Measurements from ENCODE around the gene IRS1. TPM values are rescaled to one million over a fixed set of nuclear protein-coding genes. Genes with fewer than 3 reads are reported as not detected.

Gene IRS1
- total RNA-seq (10 to 100 TPM; 18.5 to 29.1 (median 23.7) TPM), polyA plus RNA-seq (1 to 10 TPM; 2.3 to 7.6 (median 6.0) TPM)

DNA sequence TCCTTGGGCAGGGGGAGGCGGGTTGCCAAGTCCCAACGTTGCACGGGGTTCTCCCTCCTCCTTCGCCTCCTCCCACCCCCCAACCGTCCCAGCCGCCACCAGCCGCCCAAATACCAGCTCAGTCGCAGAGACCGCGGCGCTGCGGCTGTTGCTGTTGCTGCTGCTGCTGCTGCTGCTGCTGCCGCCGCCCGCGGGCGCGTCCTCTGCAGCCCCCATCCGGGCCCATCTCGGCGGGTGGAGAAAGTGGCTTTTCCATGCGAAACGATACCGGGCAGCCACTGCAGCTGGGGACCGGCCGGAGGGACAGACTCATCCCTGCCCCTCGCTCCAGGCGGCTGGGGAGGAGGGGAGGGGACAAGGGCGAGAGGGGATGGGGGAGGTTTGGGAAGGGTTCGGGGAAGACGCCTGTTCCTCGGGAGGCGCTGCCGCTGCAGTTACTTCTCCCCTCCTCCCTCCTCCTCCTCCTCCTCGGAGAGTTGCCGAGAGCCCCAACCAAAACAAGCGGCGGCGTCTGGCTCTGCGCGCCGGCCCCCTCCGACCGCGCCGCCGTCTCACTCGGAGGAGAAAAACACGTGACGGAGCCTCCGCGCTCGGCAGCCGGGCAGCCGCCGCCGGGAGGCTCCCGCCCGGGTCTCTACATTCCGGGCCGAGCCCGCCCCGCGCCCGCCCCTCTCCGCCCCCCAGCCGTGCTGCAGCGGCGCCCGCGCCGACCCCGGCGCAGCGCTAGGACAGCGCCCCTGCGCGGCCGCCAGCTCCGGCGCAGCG lies at the start of gene IRS1:
Gene IRS1 (minus strand): TSS at position 610 of the 765 bp plus-strand sequence. CDS start 1,082 bp downstream, outside the sequence.
- H3K4me1 ChIP-seq, result peaks cover 0 to 58% (median 40%) of the 10 kb centered on the region in 4 donors
- no peaks in the 10 kb centered on the region for H3K9me3 ChIP-seq
- TF ChIP-seq POLR2AphosphoS5 (IDR thresholded peaks at IDR 0.05) (peak; percentile 42 to 81 (median 74)), EP300 (IDR thresholded peaks at IDR 0.05) (no peak), POLR2A (IDR thresholded peaks at IDR 0.05) (peak in 1 of 2 donors; percentile 18), CTCF (IDR thresholded peaks at IDR 0.05) (peak in 1 of 4 experiments; percentile 49)
- WGBS, 2 donors, result 0% methylated on average over 82 of the region's 82 CpGs
- H3K4me3 ChIP-seq, result peak within 1 kb of the TSS; percentile 61 to 91 (median 78)
- peak; percentile 91 for DNase-seq
- intact Hi-C loops (cut with DNase I), result loop anchor here (2.0 to 10.0 kb wide), 5 partner anchors 169 to 615 kb away; no protein-coding TSS in a partner anchor
- H3K36me3 ChIP-seq, result no peaks in the 10 kb centered on the region
- no peaks in the 10 kb centered on the region for H3K27me3 ChIP-seq
- H3K27ac ChIP-seq, result peak within 1 kb of the TSS; percentile 89 to 97 (median 96)

DNA sequence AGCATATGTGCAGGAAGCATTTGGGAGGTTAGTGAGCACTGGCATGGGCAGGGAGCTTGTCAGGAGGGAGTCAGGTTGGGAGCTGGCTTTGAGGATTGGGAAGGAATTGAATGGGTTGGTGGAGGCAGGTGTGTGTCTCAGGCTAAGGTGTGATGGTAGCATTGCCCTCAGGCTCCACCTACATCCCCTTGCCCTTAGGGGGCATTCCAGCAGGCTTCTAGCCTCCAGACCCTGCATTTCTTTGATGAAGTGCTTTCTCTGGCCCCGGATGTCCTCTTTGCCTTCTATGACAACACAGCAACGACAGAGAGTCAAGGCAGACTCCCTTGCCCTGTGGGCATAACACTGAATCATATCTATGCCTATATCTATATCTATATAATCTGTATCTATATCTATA lies 49.7 kb upstream of the IRS1 start:
- DNase-seq, result no peak
- Histone ChIP-seq H3K27me3 (no peaks in the 10 kb centered on the region), H3K27ac (no peak overlapping the region), H3K4me1 (peaks cover 0 to 17% (median 4%) of the 10 kb centered on the region in 4 donors), H3K4me3 (no peak overlapping the region), H3K9me3 (no peaks in the 10 kb centered on the region), H3K36me3 (no peaks in the 10 kb centered on the region)
- TF ChIP-seq CTCF (IDR thresholded peaks at IDR 0.05) (no peak), POLR2A (IDR thresholded peaks at IDR 0.05) (no peak), EP300 (IDR thresholded peaks at IDR 0.05) (no peak), POLR2AphosphoS5 (IDR thresholded peaks at IDR 0.05) (no peak)
- intact Hi-C loops (cut with DNase I), result no loop called here
- 95 to 96% methylated on average over 2 of the region's 2 CpGs for WGBS, 2 donors

DNA sequence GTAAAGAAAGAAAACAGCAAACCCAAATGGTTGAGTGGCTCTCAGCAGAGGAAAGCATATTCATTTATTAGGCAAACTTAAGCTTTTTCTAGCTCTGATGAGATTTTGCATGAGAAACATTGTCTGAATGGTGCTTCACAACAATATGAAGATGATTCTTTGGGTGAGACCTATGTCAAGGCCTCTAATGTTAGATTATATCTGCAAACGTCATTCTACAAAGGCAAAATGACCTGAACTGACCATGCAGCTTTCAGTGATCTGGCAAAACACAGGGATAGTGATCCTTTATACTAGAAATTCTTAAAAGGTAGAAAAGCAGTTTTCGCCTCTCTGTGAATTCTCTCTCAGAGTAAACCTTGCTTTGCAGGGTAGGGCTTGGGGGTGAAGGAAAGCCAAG lies 47.9 kb upstream of the IRS1 start:
- no peak for DNase-seq
- 91 to 93% methylated on average over 2 of the region's 2 CpGs for WGBS, 2 donors
- intact Hi-C loops (cut with DNase I), result no loop called here
- TF ChIP-seq CTCF (IDR thresholded peaks at IDR 0.05) (no peak), POLR2A (IDR thresholded peaks at IDR 0.05) (no peak), EP300 (IDR thresholded peaks at IDR 0.05) (no peak), POLR2AphosphoS5 (IDR thresholded peaks at IDR 0.05) (no peak)
- H3K9me3 ChIP-seq, result no peaks in the 10 kb centered on the region
- H3K36me3 ChIP-seq, result no peaks in the 10 kb centered on the region
- no peak overlapping the region for H3K4me3 ChIP-seq
- no peak overlapping the region for H3K27ac ChIP-seq
- H3K4me1 ChIP-seq, result peaks cover 0 to 17% (median 4%) of the 10 kb centered on the region in 4 donors
- H3K27me3 ChIP-seq, result no peaks in the 10 kb centered on the region

DNA sequence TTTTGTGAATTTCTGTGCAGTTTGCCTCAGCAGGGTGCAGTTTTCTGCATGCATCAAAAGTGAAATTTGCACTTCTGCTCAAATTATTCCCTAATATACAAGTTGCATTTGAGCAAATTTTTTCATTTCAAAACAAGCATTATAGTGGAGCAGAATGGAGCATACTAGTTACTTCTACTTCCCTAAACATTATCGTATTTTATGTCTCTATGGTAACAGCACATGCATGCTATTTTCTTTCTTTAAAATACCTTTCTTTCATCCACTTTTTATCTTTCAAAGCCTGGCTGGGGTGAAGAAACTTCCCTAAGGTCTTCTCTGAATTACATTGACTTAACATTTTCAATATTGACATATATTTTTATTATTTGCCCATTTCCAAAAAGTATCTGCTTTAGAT lies 47.5 kb upstream of the IRS1 start:
- H3K4me3 ChIP-seq, result no peak overlapping the region
- TF ChIP-seq POLR2AphosphoS5 (IDR thresholded peaks at IDR 0.05) (no peak), EP300 (IDR thresholded peaks at IDR 0.05) (no peak), POLR2A (IDR thresholded peaks at IDR 0.05) (no peak), CTCF (IDR thresholded peaks at IDR 0.05) (no peak)

More for the DNA sequence above, 47.5 kb upstream of the IRS1 start:
- no peaks in the 10 kb centered on the region for H3K9me3 ChIP-seq
- DNase-seq, result no peak
- peaks cover 0 to 17% (median 4%) of the 10 kb centered on the region in 4 donors for H3K4me1 ChIP-seq
- intact Hi-C loops (cut with DNase I), result no loop called here
- H3K27ac ChIP-seq, result no peak overlapping the region
- WGBS, 2 donors, result 67 to 80% methylated on average over 1 of the region's 1 CpG
- no peaks in the 10 kb centered on the region for H3K27me3 ChIP-seq
- no peaks in the 10 kb centered on the region for H3K36me3 ChIP-seq
